MCF 10A (cell line): ENCODE data around the gene PTPN13. TPM values are rescaled to one million over a fixed set of nuclear protein-coding genes. Genes with fewer than 3 reads are reported as not detected.

Experiments
- BruUV-seq: library from RNA; stranded (reverse); fragments of 400-500 nt; replicated peaks from 2 replicates; lab custom pipeline; 2021; lab: Mats Ljungman, UMichigan
- CTCF ChIA-PET: fragments of 300-600 bp; sonication (Branson Sonifier 250); formaldehyde crosslinking; extraction: SDS; loops from one replicate; lab custom pipeline; 2021; ENCODE audit warnings: antibody characterized with exemption, inconsistent platforms; lab: Yijun Ruan, JAX
- POLR2A ChIA-PET: fragments of 300-600, 350-650 bp; sonication (Branson Sonifier 250); formaldehyde crosslinking; extraction: SDS; loops from one replicate; lab custom pipeline; 2020; ENCODE audit warnings: antibody characterized with exemption, inconsistent platforms; lab: Yijun Ruan, JAX
- DNase-seq: peaks from one replicate; pipeline ENCODE4 v3.0.0-alpha.2; 2018; ENCODE audit not compliant: unreplicated experiment
- H3K27ac Mint-ChIP-seq: one replicate; pipeline ENCODE4 v1.8.0; 2022; ENCODE audit warnings: mild to moderate bottlenecking, low read depth, mixed read lengths; ENCODE audit not compliant: unreplicated experiment
- H3K27me3 Mint-ChIP-seq: one replicate; pipeline ENCODE4 v1.8.0; 2022; ENCODE audit warnings: mixed read lengths; ENCODE audit not compliant: insufficient read depth, unreplicated experiment
- H3K36me3 Mint-ChIP-seq: one replicate; pipeline ENCODE4 v1.8.0; 2022; ENCODE audit warnings: mild to moderate bottlenecking, moderate library complexity, mixed read lengths; ENCODE audit not compliant: insufficient read depth, unreplicated experiment
- H3K4me1 Mint-ChIP-seq: one replicate; pipeline ENCODE4 v1.8.0; 2022; ENCODE audit warnings: mixed read lengths; ENCODE audit not compliant: insufficient read depth, unreplicated experiment
- H3K4me3 Mint-ChIP-seq: one replicate; pipeline ENCODE4 v1.8.0; 2022; ENCODE audit warnings: mild to moderate bottlenecking, moderate library complexity, mixed read lengths; ENCODE audit not compliant: unreplicated experiment
- H3K9me3 Mint-ChIP-seq: one replicate; pipeline ENCODE4 v1.8.0; 2022; ENCODE audit warnings: mixed read lengths; ENCODE audit not compliant: unreplicated experiment
- CTCF ChIP-seq: fragments of 200-600 bp; IDR thresholded peaks from one replicate; pipeline ENCODE4 v1.8.0; 2022; ENCODE audit warnings: antibody characterized with exemption, mild to moderate bottlenecking; ENCODE audit not compliant: unreplicated experiment
- intact Hi-C: fragments of 100-400 bp; cut with micrococcal nuclease; formaldehyde crosslinking; loops from 2 replicates; pipeline ENCODE4 v1.14.1; 2022
- total RNA-seq: library from RNA; stranded (reverse); gene quantifications from 2 replicates; pipeline ENCODE4 v1.2.3, GENCODE V29; 2022

The PTPN13 gene
- total RNA-seq, 1 experiment from 2014 or later: 28.3 TPM

GRCh38 chr4:86664959-86665358 lies 70.8 kb downstream of the PTPN13 start:
- no peaks in the 10 kb centered on the region for H3K9me3 Mint-ChIP-seq
- DNase-seq: no peak
- BruUV-seq: no TSS peak
- peaks cover 13% of the 10 kb centered on the region for H3K4me1 Mint-ChIP-seq
- TF ChIP-seq CTCF: no peak
- H3K36me3 Mint-ChIP-seq: no peaks in the 10 kb centered on the region
- CTCF ChIA-PET: interaction anchor here (0.7 kb wide), 1 partner anchor 184 kb away, joined by 3 read pairs; the partner anchor contains the start of gene SLC10A6
- H3K27ac Mint-ChIP-seq: peak overlapping the region; percentile 66
- no peak overlapping the region for H3K4me3 Mint-ChIP-seq
- no peaks in the 10 kb centered on the region for H3K27me3 Mint-ChIP-seq
- intact Hi-C loops: no loop called here
- POLR2A ChIA-PET: interaction anchor here (2.4 kb wide), 1 partner anchor 70 kb away, joined by 9 read pairs; the partner anchor contains the start of gene PTPN13

GRCh38 chr4:86670298-86670697 lies 76.2 kb downstream of the PTPN13 start:
- H3K27ac Mint-ChIP-seq: peak overlapping the region; percentile 85
- no peaks in the 10 kb centered on the region for H3K36me3 Mint-ChIP-seq
- DNase-seq: no peak
- ChIA-PET POLR2A (interaction anchor here (0.8 to 2.1 kb wide), 3 partner anchors 74 to 180 kb away, joined by 4 to 21 read pairs (median 10); partner anchors contain the start of gene PTPN13), CTCF (no interaction called here)
- no TSS peak for BruUV-seq
- H3K27me3 Mint-ChIP-seq: no peaks in the 10 kb centered on the region
- peaks cover 14% of the 10 kb centered on the region for H3K4me1 Mint-ChIP-seq
- H3K4me3 Mint-ChIP-seq: peak overlapping the region; percentile 11
- H3K9me3 Mint-ChIP-seq: no peaks in the 10 kb centered on the region
- TF ChIP-seq CTCF: no peak
- intact Hi-C loops: no loop called here

GRCh38 chr4:86670756-86671155 lies 76.6 kb downstream of the PTPN13 start:
- peaks cover 14% of the 10 kb centered on the region for H3K4me1 Mint-ChIP-seq
- no peak for TF ChIP-seq CTCF
- H3K27me3 Mint-ChIP-seq: no peaks in the 10 kb centered on the region
- H3K4me3 Mint-ChIP-seq: peak overlapping the region; percentile 11
- H3K27ac Mint-ChIP-seq: peak overlapping the region; percentile 85
- intact Hi-C loops: no loop called here
- H3K36me3 Mint-ChIP-seq: no peaks in the 10 kb centered on the region
- POLR2A ChIA-PET: interaction anchor here (0.5 to 2.1 kb wide), 6 partner anchors 59 to 180 kb away, joined by 3 to 21 read pairs (median 4); partner anchors contain the start of gene PTPN13
- BruUV-seq: no TSS peak
- CTCF ChIA-PET: no interaction called here
- peak; percentile 88 for DNase-seq
- no peaks in the 10 kb centered on the region for H3K9me3 Mint-ChIP-seq

GRCh38 chr4:86675548-86675947 lies 81.4 kb downstream of the PTPN13 start:
- H3K27me3 Mint-ChIP-seq: no peaks in the 10 kb centered on the region
- H3K4me3 Mint-ChIP-seq: no peak overlapping the region
- H3K9me3 Mint-ChIP-seq: no peaks in the 10 kb centered on the region
- H3K4me1 Mint-ChIP-seq: peaks cover 7% of the 10 kb centered on the region
- H3K36me3 Mint-ChIP-seq: peaks cover 6% of the 10 kb centered on the region
- DNase-seq: no peak
- POLR2A ChIA-PET: no interaction called here
- BruUV-seq: no TSS peak
- CTCF ChIA-PET: no interaction called here
- no peak overlapping the region for H3K27ac Mint-ChIP-seq
- no peak for TF ChIP-seq CTCF
- intact Hi-C loops: no loop called here
